Nephron progenitor cell (in vitro differentiated cells): ENCODE measurements around the gene CTNNA3.

Experiments used
- DNase-seq: peaks from one replicate; pipeline ENCODE4 v3.0.0; 2021
- H3K27ac Mint-ChIP-seq: 2 replicates; pipeline ENCODE4 v1.8.0; 2021; ENCODE audit warnings: mild to moderate bottlenecking, moderate library complexity, mixed read lengths
- H3K27me3 Mint-ChIP-seq: 2 replicates; pipeline ENCODE4 v1.8.0; 2021; ENCODE audit warnings: mild to moderate bottlenecking, low read depth, mixed read lengths; ENCODE audit not compliant: poor library complexity
- H3K36me3 Mint-ChIP-seq: 2 replicates; pipeline ENCODE4 v1.8.0; 2021; ENCODE audit warnings: low read depth, mixed read lengths
- H3K4me1 Mint-ChIP-seq: 2 replicates; pipeline ENCODE4 v1.8.0; 2021; ENCODE audit warnings: mixed read lengths
- H3K4me3 Mint-ChIP-seq: 2 replicates; pipeline ENCODE4 v1.8.0; 2021; ENCODE audit warnings: mild to moderate bottlenecking, moderate library complexity, mixed read lengths
- H3K9me3 Mint-ChIP-seq: 2 replicates; pipeline ENCODE4 v1.8.0; 2021; ENCODE audit warnings: mild to moderate bottlenecking, moderate library complexity, mixed read lengths
- TF ChIP-seq, protein P1 (sequence below): fragments of 200-600 bp; sonication (generic); IDR thresholded peaks from 2 replicates; pipeline ENCODE4 v1.5.0; 2021; ENCODE audit warnings: antibody characterized with exemption

CTNNA3 gene

DNA sequence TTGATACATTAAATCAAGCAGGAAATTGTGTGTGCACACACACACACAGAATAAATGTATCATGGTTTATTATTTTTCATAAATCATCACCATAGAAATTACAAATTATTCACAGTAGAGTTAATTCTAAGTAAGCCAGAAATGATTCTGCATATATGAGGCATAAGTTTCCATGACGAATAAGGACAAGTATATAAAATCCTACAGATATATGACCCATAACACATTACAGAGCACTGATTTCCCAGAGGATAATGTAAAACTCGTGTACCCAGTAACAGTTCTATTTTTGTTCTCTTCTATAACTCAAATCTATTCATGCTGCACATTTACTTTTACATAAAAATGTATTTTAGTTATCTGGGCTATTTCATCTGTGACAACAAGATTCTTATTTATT, 600.5 kb downstream of the CTNNA3 start:
- H3K4me1 Mint-ChIP-seq = no peaks in the 10 kb centered on the region
- no peak for DNase-seq
- TF ChIP-seq, protein P1, sequence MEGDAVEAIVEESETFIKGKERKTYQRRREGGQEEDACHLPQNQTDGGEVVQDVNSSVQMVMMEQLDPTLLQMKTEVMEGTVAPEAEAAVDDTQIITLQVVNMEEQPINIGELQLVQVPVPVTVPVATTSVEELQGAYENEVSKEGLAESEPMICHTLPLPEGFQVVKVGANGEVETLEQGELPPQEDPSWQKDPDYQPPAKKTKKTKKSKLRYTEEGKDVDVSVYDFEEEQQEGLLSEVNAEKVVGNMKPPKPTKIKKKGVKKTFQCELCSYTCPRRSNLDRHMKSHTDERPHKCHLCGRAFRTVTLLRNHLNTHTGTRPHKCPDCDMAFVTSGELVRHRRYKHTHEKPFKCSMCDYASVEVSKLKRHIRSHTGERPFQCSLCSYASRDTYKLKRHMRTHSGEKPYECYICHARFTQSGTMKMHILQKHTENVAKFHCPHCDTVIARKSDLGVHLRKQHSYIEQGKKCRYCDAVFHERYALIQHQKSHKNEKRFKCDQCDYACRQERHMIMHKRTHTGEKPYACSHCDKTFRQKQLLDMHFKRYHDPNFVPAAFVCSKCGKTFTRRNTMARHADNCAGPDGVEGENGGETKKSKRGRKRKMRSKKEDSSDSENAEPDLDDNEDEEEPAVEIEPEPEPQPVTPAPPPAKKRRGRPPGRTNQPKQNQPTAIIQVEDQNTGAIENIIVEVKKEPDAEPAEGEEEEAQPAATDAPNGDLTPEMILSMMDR = no peak
- H3K27ac Mint-ChIP-seq = no peak overlapping the region
- no peak overlapping the region for H3K4me3 Mint-ChIP-seq
- H3K9me3 Mint-ChIP-seq = no peaks in the 10 kb centered on the region
- H3K36me3 Mint-ChIP-seq = no peaks in the 10 kb centered on the region
- H3K27me3 Mint-ChIP-seq = peaks cover 4% of the 10 kb centered on the region

DNA sequence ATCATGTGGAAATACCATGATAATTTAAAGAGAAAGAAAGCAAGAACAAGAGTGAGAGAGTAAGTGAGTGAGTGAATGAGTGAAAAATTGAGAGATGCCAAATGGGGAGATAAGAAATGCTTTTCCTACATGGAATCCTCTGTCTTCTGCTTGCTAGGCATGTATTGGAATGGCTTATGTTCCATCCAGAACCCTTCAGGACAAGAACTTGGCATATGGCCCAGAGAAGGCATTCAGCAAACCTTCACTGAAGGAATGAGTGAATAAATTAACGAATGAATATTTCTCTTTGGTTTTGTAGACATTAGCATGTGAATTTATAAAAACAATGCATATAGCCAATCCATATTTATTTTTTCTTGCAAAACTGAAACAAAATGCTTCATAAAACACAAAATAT, 608.0 kb downstream of the CTNNA3 start:
- TF ChIP-seq, protein P1 = no peak
- H3K9me3 Mint-ChIP-seq = no peaks in the 10 kb centered on the region
- H3K27ac Mint-ChIP-seq = no peak overlapping the region
- peaks cover under 1% of the 10 kb centered on the region for H3K27me3 Mint-ChIP-seq
- no peak for DNase-seq
- no peak overlapping the region for H3K4me3 Mint-ChIP-seq
- H3K36me3 Mint-ChIP-seq = no peaks in the 10 kb centered on the region
- no peaks in the 10 kb centered on the region for H3K4me1 Mint-ChIP-seq

DNA sequence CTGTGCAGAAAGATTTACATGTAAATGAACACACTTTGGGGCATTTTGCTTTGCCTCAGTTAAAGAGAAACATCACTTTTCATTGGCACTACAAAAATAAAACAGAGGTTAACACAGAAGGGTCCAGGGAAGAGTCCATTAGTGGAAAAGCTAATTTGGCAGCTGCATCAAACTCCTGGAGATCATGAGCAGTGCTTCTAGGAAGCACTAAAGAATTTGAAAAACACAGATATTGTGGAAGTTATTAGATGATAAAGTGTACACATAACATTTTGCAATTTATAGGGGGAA, 608.9 kb downstream of the CTNNA3 start:
- no peaks in the 10 kb centered on the region for H3K36me3 Mint-ChIP-seq
- no peak overlapping the region for H3K4me3 Mint-ChIP-seq
- no peaks in the 10 kb centered on the region for H3K9me3 Mint-ChIP-seq
- no peak overlapping the region for H3K27ac Mint-ChIP-seq
- TF ChIP-seq, protein P1 = no peak
- H3K27me3 Mint-ChIP-seq = no peaks in the 10 kb centered on the region
- no peak for DNase-seq
- H3K4me1 Mint-ChIP-seq = no peaks in the 10 kb centered on the region

DNA sequence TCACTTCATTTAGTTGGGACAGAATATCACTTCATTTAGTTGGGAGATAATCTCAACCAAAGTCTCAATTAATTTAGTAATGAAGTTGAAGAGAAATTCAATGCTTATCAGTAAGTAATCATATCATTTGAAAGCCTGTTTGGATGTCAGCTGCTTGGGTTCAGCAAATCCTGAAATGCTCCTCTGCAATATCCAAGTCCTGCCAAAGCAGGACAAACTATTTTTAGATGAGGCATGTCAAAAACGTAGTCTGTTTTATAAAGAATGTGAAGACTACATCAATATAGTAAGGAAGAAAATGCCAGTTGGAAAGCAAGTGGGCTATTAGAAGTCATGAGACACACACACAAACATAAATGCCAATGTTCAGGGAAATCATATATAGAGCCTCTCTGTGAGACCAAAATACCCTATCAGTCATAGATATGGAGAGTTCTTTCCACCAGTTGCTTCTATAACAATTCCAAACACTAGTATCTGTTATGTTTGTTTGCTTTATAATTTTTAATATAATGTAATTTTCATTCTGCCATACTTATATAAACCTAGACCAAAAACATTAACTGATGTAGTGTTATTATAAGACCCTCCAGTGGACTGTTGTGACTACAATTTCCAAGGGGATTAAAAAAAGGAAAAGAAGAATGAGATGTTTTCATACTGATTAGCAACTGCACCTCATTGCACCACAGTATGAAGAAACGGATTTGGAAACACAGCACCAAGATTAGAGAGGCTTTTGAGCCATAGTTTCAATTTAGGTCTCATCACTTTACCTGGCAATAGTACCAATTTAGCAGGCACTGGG, 609.5 kb downstream of the CTNNA3 start:
- Mint-ChIP-seq H3K27me3 (no peaks in the 10 kb centered on the region), H3K9me3 (no peaks in the 10 kb centered on the region), H3K4me1 (no peaks in the 10 kb centered on the region), H3K36me3 (no peaks in the 10 kb centered on the region), H3K27ac (no peak overlapping the region), H3K4me3 (no peak overlapping the region)
- TF ChIP-seq, protein P1 = no peak
- DNase-seq = no peak

DNA sequence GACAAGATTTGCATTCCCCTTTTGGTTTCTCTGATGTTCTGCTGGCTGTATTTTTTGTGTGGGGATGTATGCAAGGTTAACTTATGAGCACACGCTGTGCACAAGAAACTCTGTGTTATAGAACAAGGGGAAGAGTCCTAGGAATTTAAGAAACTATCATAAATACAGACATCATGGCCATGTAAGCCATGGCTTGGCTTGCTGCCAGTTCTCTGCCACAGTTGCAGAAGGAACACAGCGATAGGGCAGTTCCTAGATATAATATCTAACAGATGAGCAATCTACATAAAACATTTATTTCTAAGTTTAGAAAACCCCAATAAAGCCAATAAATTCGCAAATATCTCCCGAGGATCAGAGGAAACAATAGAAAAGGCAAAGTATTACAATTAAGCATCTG, 616.9 kb downstream of the CTNNA3 start:
- H3K9me3 Mint-ChIP-seq = no peaks in the 10 kb centered on the region
- DNase-seq = no peak
- no peak overlapping the region for H3K27ac Mint-ChIP-seq
- no peak overlapping the region for H3K4me3 Mint-ChIP-seq
- TF ChIP-seq, protein P1 = no peak
- no peaks in the 10 kb centered on the region for H3K36me3 Mint-ChIP-seq
- H3K27me3 Mint-ChIP-seq = peaks cover 4% of the 10 kb centered on the region
- H3K4me1 Mint-ChIP-seq = no peaks in the 10 kb centered on the region

DNA sequence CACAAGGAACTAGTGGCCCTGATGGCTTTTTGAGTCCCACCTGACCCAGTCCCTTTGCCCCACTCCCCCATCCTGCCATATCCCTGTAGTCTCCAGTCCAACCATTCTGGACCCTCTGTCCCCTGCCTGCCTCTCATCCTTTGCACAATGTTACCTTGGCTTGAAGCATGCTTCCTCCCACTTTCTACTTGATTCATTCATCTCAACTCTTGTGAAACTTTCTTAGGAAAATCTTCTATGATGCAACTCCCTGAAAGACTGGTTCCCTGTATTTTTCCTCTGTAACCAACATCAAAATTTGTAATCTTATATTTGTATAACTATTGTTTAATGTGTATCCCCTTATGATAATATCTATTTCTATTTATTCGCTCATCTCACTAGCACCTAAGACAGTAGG, 618.6 kb downstream of the CTNNA3 start:
- Mint-ChIP-seq H3K4me1 (no peaks in the 10 kb centered on the region), H3K27me3 (peaks cover 4% of the 10 kb centered on the region), H3K9me3 (no peaks in the 10 kb centered on the region), H3K4me3 (no peak overlapping the region), H3K36me3 (no peaks in the 10 kb centered on the region), H3K27ac (no peak overlapping the region)
- TF ChIP-seq, protein P1 = no peak
- no peak for DNase-seq
